GM18511 (cell line): ENCODE measurements around the gene CMIP.

ENCODE experiments used
- ATAC-seq: cut with Tn5 transposase; IDR thresholded peaks from one replicate; pipeline ENCODE4 v1.9.1; 2021; ENCODE audit warnings: mild to moderate bottlenecking, moderate library complexity; ENCODE audit not compliant: unreplicated experiment

Gene CMIP

DNA sequence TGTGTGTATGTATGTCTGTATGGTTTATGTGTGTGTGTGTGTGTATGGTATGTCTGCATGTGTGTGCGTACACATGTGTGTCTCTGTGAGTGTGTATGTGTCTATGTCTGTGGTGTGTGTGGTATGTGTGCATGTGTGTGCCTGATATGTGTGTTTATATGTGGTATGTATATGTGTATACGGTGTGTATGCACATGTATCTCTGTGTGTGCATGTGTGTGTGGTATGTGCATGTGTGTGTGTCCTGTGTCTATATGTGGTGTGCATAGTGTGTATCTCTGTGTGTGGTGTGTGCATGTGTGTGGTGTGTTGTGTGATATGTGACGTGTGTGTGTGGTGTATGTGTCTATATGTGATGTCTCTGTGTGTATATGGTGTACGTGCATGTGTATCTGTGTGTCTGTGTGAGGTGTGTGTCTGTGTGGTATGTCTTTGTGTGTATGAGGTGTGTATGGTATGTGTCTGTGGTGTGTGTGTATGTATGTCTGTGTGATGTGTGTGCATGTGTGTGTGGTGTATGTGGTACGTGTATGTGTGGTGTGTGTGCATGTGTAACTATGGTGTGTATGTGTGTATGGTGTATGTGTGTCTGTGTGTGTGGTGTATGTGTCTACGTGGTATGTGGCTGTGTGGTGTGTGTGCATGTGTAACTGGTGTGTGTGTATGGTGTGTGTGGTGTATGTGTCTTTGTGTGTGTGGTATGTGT, 170.2 kb downstream of the CMIP start:
- ATAC-seq = no peak

DNA sequence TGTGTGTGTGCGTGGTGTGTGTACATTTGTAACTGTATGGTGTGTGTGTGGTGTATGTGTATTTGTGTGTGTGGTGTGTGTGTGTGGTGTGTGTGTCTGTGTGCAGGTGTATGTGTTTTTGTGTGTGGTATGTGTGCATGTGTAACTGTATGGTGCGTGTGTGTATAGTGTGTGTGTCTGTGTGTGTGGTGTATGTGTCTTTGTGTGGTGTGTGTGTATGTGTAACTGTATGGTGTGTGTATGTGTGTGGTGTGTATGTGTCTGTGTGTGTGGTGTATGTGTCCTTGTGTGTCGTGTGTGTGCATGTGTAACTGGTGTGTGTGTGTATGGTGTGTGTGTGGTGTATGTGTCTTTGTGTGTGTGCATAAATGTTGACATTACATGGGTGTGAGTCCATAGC, 170.8 kb downstream of the CMIP start:
- ATAC-seq = no peak

DNA sequence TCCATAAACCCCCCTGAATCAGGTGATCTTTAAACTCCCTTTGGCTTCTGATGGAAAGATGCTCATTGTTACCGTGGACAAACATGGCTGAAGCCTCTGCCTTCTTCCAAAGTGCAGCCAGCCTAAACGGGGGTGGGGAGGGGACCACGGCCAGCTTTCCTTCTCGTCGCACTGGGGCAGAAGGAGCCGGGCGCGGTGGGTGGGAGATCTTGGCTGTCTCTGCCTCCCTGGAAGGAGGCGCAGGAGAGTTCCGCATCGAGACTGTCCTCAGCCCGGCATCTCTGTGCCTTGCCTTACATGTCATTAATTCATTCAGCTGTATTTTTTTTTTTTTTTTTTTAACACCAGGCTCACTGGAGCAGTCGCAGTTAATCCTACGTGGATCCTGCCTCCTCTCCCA, 171.2 kb downstream of the CMIP start:
- ATAC-seq = no peak

DNA sequence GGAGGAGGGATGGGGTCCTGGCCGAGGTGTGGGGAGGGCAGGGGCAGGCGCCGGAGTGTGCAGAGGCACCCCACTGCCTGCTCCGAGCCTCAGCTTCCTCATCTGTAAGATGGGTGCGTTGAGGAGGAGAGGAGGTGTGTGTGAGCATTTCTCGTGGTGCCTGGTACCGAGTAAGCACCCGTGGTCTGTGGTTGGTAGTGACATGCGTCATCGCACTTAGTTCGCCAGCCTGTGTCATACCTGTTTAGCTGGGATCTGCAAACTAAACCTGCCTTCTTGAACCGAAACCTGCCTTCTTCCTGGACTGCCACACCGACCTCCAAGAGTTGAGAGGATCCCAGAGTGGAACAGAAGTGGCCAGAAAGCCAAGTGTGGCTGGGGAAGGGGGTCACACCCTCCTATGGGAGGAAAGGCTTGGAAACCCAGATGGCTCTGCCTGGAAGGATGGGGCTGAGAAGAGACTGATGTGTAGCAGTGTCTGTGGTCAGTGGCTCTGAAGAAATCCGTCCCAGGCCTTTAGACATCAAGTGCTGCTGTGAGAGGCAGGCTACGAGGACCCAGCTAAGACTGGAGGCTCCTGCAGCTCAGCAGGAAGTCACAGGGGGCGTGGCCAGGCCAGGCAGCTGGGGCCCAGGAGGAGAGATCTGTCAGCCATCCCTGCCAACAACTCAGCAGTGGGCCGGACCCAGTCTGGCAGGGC, 171.9 kb downstream of the CMIP start:
- peak; percentile 91 for ATAC-seq

DNA sequence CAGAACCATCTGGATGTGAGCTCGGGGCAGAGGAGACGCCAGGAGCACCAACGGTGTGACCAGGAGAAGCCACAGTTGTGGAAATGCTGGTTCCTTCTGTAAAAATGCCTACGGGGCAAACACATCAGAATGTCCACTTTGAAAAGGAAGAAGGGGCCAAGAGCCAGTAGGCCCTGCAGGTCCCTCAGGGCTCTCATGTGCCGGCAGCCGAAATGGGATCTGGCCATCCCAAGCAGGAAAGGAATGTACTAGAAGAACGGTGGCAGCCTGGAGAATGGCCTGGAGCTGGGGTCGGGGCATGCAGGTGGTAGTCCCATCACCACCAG, 172.4 kb downstream of the CMIP start:
- ATAC-seq = no peak

DNA sequence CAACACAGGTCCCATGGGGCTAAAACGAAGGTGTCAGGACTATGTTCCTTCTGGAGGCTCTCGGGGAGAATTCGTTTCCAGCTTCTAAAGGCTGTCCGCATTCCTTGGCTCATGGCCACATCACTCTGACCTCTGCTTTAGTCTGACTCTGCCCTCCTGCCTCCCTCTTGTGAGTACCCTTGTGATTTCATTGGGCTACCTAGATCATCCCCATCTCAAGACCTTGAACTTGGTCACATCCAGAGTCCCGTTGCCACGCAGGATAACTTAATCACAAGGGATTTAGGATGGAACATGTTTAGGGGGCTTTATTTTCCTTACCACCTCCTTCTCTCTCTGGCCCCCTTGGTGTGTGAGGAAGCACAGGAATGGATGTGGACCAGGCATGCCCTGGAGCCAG, 173.6 kb downstream of the CMIP start:
- no peak for ATAC-seq

DNA sequence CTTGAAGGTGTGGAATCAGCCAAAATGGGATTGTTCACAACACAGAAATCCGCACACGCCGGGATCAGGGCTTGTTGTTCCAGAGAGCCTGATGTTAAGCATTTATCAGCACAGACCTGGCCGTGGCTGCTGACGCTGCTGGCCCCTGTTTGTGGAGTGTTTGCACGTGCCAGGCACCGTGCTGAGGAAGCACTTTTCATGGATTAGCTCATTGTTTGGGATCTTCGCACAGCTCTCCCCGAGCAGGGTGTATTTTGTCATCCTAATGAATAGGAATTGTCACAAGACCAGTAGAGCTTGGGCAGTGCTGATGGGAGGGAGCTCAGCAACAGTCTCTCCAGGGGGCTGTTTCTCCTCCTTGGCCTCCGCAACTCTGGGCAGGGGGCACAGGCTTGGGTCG, 174.1 kb downstream of the CMIP start:
- ATAC-seq = no peak

DNA sequence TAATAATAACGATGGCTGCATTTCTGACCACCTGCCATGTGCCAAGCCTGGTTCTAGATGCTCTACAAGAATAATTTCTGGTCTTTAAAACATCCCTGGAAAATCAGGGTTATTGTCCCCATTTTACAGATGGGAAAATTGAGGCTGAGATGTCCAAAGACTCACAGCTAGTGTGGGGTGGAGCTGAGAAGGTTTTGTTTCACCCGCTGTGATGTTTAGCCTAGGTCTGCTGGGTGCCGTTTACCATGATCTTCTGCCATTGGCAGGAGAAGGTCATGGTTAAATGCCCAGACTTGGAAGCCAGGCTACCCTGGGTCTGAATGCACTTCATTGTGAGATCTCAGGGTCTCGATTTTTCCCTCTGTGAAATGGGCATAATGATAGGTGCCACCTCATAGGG, 175.4 kb downstream of the CMIP start:
- ATAC-seq = no peak

DNA sequence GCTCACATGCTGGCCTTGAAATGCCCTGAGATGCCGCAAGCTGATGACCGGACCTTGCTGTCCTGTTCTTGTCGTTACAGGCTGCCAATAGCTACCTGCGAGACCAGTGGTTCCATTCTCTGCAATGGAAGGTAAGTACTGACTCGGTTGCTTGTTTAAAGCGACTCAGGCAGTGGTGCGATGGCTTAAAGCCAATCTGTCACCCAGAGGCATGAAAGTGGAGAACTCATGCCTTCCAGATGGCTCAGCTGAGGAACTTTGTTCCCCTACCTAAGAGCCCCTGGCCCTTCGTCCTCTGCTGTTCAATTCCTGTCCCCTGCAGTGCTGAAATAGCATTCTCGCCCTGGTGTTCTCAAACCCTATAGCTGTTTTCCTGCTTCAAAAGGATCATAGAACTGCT, 176.2 kb downstream of the CMIP start:
- no peak for ATAC-seq

DNA sequence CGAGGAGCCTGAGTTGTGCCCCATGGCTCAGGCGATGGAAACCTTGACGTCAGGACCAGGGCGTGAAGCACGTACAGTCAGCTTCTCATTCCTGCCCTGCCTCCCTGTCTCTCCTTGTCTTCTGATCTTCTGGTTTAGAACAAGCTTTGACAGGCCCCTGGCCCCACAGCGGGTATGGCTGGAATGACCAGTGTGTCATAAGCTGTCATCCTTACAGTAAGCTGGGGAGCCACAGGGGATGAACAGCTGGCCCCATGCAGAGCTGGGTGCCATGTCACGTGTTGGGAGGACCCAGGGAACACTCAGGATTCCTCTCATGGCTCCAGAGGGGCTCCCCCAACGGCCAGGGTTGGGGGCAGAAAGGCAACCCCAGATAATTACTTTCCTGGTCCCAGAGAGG, 176.9 kb downstream of the CMIP start:
- no peak for ATAC-seq

DNA sequence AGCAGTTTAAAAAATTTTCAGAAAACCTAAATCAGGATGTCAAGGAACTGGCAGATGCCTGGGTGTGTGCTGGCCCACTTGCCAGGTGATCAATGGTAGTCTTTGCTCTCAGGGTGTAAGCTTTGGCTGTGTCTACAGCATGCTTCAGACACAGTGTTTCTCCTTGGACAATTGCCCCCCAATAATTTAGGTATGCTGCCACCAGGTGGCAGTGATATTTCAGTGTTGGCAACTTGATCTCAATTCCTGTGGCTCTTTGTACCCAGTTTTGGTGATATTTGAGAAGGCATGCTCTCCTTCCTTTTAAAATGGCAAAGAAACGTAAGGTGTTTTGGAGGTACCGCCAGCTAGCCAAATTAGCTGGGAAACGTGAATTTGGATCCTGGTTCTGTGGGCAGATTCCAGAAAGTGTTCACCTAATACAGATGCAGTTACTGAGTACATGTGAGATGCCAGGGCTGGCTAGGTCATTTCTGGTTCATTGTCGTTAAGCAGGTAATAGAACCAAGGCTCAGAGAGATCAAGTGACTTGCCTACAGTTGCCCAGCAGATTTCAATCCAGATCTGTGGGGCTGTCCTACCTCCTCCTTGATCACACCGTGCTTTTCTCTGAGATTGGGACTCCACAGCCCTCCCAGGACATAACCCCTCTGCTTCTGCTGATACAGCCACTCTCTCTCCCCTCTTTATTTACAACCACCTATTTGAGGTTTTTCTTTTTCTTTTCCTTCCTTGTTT, 178.9 kb downstream of the CMIP start:
- ATAC-seq = no peak

DNA sequence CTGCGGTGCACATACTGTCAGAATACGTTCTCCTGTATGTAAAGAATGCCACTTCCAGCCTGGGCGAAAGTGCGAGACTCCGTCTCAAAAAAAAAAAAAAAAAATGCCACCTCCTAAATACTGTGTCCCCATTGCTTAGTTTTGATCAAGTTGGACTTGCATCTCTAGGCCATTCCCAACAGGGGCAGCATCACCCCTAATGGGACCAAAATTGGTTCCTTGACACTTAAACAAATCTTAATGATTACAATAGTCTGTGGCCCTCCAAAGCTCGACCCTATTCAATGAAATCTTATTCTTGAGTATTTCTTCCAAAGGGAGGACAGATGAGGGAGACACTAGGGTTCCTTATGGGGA, 179.8 kb downstream of the CMIP start:
- no peak for ATAC-seq

DNA sequence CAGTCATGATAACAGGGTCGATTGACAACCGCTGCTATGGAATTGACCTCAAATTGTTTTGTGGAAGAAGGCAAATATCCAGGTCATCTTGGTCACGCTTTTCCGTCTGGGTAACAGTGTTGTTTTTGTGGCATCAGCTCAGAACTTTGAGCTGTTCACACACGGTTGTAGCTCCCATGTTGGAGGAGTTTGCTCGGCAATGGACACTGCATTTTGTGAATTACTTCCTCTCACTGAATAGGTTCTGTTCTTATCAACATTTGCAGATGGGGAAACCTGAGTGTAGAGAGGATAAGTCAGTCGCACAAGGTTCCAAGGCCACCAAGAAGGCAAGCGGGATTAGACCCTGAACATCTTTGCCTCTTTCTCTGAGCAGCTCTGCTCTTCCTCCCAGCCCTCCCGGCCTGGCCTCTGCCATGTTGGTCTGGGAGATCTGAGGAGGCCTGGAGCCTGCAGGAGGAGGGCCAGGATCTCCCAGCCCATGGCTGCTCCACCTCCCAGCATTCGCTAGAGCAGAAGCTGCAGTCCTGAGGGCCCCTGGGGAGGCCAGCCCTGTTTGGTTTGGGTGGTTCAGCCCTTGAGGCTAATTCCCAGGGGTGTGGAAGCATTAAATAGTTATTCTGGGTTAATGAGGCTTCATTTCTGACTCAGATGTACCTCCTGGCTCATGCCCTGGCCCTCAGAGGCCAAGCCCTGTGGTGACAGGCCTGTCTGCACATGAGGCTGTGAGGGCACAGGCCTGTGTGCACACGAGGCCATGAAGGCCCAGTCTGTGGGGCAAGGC, 180.3 kb downstream of the CMIP start:
- peak; percentile 63 for ATAC-seq

DNA sequence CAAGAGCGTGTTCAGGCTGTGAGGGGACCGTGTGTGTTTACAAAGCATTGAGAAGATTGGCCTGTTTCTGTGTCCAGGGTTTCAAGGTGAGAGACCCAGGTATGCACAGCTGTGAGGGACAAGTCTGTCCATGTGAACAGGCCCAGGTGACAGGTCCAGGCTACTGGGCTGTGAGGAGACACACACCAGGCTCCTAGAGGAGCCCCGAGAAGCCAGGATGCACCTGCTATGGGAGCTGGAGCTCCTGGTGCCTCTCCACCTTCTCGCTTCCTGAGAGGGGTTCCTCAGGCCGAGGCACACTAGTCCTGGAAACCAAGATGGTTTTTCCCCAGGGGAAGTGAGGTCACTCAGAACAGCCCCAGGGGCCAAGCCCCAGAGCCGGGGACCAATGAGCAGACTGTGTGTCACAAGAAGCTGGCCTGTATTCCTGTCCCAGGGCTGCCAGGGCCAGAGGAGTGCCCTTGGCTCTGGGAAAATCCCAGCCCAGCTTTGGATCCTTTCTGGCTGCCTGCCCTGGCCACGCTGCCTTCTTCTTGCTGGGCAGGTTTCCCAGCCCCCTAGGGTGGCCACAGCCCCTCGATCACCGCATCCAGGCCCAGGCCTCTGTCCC, 181.0 kb downstream of the CMIP start:
- ATAC-seq = peak; percentile 56

DNA sequence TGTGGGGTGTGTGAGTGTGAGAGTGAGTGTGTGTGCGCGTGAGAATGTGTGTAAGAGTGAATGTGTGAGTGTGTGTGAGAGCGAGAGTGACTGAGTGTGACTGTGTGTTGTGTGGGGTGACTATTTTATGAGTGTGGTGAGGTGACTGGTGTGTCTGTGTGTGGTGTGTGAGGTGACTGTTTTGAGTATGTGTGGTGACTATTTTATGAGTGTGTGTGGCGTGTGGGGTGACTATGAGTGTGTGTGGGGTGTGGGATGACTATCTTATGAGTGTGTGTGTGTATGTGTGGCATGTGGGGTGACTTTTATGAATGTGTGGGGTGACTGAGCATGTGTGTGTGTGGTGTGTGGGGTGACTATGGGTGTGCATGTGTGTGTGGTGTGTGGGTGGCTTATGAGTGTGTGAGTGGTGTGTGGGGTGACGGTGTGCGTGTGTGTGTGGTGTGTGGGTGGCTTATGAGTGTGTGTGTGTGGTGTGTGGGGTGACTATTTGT, 181.6 kb downstream of the CMIP start:
- ATAC-seq = no peak

DNA sequence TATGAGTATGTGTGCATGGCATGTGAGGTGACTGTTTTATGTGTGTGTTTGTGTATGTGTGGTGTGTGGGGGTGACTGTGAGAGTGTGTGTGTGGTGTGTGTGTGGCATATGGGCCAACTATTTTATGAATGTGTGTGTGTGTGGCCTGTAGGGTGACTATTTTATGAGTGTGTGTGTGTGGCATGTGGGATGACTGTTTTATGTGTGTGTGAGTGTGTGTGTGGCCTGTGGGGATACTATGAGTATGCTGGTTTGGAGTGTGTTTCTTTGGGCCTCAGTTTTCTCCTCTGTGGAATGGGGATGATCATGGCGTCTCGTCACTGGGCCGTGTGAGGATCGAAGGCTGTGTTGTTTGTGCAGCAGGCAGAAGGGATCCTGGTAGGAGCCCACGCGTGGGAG, 182.4 kb downstream of the CMIP start:
- no peak for ATAC-seq

DNA sequence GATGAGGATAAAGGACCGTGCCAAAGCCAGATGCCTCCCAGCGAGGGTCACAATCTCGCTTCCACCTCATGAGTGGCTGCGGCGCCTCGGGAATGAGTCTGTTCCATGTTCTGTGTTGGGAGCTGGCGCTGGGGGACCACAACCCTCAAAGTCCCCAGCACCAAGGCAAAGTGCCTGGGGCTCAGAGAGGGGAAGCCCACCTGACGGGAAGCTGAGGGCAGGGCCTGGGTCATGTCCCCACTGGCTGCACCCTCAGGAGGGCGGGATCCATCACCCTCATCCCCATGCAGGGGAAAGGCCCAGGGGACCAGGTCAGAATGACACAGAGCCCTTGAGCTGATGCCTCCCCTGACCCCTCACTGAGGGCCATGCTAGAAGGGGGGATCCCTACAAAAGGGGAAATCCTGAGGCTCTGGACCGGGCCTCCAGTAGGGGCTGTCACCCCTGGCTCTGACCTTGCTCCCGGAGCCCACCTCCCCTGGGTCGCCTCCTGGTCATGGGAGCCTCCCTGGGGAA, 183.2 kb downstream of the CMIP start:
- no peak for ATAC-seq

DNA sequence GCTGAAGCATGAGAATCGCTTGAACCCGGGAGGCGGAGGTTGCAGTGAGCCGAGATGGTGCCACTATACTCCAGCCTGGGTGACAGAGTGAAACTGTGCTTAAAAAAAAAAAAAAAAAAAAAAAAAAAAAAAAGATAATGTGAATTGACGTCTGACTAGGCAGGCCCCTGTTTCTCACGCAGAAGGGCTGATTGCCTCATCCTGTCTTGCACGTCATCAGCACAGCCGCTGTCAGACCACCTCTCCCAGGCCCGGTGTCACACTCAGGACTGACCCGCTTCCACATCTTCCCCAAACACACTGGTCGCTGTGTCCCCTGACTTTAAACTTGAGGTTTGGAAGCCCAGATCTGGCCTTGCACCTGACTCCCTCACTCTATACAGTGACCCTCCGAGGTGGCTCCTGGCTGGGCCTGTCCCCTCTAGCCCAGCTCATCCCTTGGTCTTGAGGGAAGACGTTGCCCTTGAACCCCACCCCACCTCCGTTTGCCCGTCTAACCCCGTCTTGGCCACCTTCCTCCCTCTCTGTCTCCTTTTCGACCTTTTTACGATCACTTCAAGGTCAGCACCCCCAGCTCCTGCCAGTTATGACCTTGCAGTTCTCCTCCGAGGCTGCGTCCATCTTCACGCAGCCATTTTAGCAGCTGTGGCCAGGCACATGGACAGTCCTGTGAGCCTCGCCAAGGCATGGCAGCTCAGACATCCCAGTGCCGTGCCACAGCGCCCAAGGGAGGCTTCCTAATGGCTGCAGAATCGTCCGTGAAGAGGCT, 184.6 kb downstream of the CMIP start:
- ATAC-seq = no peak

DNA sequence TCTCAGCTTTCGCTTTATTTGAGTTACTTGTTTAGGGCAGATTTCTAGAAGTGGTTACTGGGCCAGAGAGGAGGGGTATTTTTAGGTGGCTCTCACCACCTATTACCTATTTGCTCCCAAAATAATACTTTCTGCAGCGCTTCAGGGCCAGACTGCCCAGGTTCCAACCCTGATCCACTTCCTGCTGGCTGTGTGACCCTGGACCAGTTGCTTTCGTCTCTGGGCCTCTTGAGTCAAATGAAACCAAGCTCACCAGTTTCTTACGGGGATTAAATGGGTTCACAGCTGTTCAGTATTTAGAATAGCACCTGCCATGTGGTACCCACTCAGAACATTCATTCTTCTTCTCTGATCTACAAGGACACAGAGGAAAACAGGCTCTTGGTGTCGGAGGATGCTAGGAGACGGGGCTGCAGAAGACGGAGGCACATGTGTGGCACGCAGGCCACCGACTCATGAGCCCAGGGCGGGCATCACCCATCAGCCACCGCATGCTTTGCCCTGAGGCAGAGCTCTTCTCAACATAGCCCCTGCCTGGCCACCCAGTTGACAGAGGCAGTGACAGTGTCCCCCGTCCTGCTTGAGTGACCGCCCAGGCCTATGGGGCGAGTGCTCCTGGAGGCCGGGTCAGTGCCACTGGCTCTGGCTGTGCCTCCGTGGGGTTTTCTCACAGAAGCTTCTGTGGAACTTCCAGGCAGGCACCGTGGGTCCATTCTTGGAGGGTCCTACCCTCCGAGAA, 185.5 kb downstream of the CMIP start:
- ATAC-seq = no peak
